Loucy (cell line): ENCODE measurements around the gene RBBP5.

Source experiments
- H2AFZ ChIP-seq: fragments of 200-600 bp; sonication (generic); 2 replicates; pipeline ENCODE4 v1.6.0; 2016; ENCODE audit warnings: antibody characterized with exemption, mild to moderate bottlenecking, low read length, moderate library complexity
- H3F3A ChIP-seq: fragments of 200-600 bp; 2 replicates; pipeline ENCODE4 v1.6.0; 2016; ENCODE audit warnings: antibody characterized with exemption, low read depth, mild to moderate bottlenecking
- H3K27me3 ChIP-seq: fragments of 200-600 bp; sonication (generic); 2 replicates; pipeline ENCODE4 v1.6.1; 2014; ENCODE audit warnings: low read length, mild to moderate bottlenecking; ENCODE audit not compliant: insufficient read depth, poor library complexity, severe bottlenecking
- H3K36me3 ChIP-seq: fragments of 200-600 bp; sonication (generic); 2 replicates; pipeline ENCODE4 v1.6.1; 2016; ENCODE audit warnings: low read length; ENCODE audit not compliant: insufficient read depth
- H3K4me1 ChIP-seq: fragments of 200-600 bp; sonication (generic); 2 replicates; pipeline ENCODE4 v1.5.1; 2014; ENCODE audit warnings: low read length, mild to moderate bottlenecking; ENCODE audit not compliant: insufficient read depth, poor library complexity, severe bottlenecking
- H3K4me2 ChIP-seq: fragments of 200-600 bp; sonication (generic); 2 replicates; pipeline ENCODE4 v1.6.0; 2014; ENCODE audit warnings: antibody characterized with exemption, low read length, low read depth, mild to moderate bottlenecking; ENCODE audit not compliant: poor library complexity, severe bottlenecking
- H3K4me3 ChIP-seq: fragments of 200-600 bp; sonication (generic); 2 replicates; pipeline ENCODE4 v1.5.1; 2014; ENCODE audit warnings: low read length, mild to moderate bottlenecking, mixed read lengths; ENCODE audit not compliant: poor library complexity, severe bottlenecking
- H3K79me2 ChIP-seq: fragments of 200-600 bp; sonication (generic); 2 replicates; pipeline ENCODE4 v1.6.1; 2014; ENCODE audit warnings: low read length; ENCODE audit not compliant: insufficient read depth
- H3K9ac ChIP-seq: fragments of 200-600 bp; sonication (generic); 2 replicates; pipeline ENCODE4 v1.6.0; 2014; ENCODE audit warnings: mild to moderate bottlenecking, low read depth, low read length, moderate library complexity; ENCODE audit not compliant: poor library complexity, severe bottlenecking
- H3K9me2 ChIP-seq: fragments of 200-600 bp; sonication (generic); replicated peaks from 2 replicates; pipeline ENCODE4 v1.6.1; 2016; ENCODE audit warnings: low read depth, low read length, mixed read lengths
- H3K9me3 ChIP-seq: fragments of 200-600 bp; sonication (generic); 2 replicates; pipeline ENCODE4 v1.6.1; 2014; ENCODE audit warnings: mild to moderate bottlenecking, antibody characterized with exemption, low read length, low read depth; ENCODE audit not compliant: insufficient read depth
- H4K20me1 ChIP-seq: fragments of 200-600 bp; sonication (generic); 2 replicates; pipeline ENCODE4 v1.6.0; 2014; ENCODE audit warnings: antibody characterized with exemption, low read length, mild to moderate bottlenecking; ENCODE audit not compliant: insufficient read depth, poor library complexity, severe bottlenecking
- EZH2phosphoT487 ChIP-seq: fragments of 200-600 bp; IDR thresholded peaks from 2 replicates; pipeline ENCODE4 v1.6.1; 2018; ENCODE audit warnings: antibody characterized with exemption, mild to moderate bottlenecking, moderate library complexity, borderline replicate concordance
- TF ChIP-seq, protein P1 (sequence below): fragments of 200-600 bp; sonication (generic); conservative IDR thresholded peaks from 2 replicates; pipeline ENCODE4 v1.5.1; 2014; ENCODE audit warnings: mild to moderate bottlenecking, antibody characterized with exemption, low read length

Gene RBBP5

GRCh38 chr1:205046870-205047269 lies 74.9 kb downstream of the RBBP5 start:
- no peak for TF ChIP-seq EZH2phosphoT487
- TF ChIP-seq, protein P1, sequence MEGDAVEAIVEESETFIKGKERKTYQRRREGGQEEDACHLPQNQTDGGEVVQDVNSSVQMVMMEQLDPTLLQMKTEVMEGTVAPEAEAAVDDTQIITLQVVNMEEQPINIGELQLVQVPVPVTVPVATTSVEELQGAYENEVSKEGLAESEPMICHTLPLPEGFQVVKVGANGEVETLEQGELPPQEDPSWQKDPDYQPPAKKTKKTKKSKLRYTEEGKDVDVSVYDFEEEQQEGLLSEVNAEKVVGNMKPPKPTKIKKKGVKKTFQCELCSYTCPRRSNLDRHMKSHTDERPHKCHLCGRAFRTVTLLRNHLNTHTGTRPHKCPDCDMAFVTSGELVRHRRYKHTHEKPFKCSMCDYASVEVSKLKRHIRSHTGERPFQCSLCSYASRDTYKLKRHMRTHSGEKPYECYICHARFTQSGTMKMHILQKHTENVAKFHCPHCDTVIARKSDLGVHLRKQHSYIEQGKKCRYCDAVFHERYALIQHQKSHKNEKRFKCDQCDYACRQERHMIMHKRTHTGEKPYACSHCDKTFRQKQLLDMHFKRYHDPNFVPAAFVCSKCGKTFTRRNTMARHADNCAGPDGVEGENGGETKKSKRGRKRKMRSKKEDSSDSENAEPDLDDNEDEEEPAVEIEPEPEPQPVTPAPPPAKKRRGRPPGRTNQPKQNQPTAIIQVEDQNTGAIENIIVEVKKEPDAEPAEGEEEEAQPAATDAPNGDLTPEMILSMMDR = no peak
- H3K9ac ChIP-seq = no peak overlapping the region
- no peaks in the 10 kb centered on the region for H3K9me2 ChIP-seq
- H3K79me2 ChIP-seq = no peaks in the 10 kb centered on the region
- H3K36me3 ChIP-seq = no peaks in the 10 kb centered on the region
- no peaks in the 10 kb centered on the region for H3K4me1 ChIP-seq
- no peaks in the 10 kb centered on the region for H3K9me3 ChIP-seq
- no peaks in the 10 kb centered on the region for H3K27me3 ChIP-seq
- H3F3A ChIP-seq = no peaks in the 10 kb centered on the region
- no peak overlapping the region for H3K4me3 ChIP-seq
- H3K4me2 ChIP-seq = no peak overlapping the region
- H2AFZ ChIP-seq = no peak overlapping the region
- H4K20me1 ChIP-seq = no peaks in the 10 kb centered on the region

DNA sequence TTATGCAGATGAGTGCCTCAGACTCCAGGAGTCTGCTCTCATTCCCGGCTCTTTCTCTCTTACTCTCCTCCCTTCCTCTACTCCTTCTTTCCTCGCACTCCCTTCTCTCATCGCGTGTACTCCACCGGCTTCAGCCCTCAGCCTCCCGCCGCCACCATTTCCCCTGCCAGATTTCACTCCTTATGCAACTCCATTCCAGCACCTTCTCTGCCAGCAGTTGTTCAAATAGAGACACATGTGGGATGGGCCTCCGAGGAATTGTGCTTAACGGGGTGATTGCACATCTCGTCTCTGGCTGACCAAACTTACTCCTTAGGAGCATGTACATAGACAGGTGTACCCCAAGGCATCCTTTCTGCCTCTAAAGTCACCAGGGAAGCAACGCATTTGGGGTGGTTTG lies 76.6 kb downstream of the RBBP5 start:
- Histone ChIP-seq H3K4me2 (no peak overlapping the region), H3K4me3 (no peak overlapping the region), H2AFZ (no peak overlapping the region), H3F3A (no peaks in the 10 kb centered on the region), H3K4me1 (no peaks in the 10 kb centered on the region), H4K20me1 (no peaks in the 10 kb centered on the region), H3K9ac (no peak overlapping the region), H3K27me3 (no peaks in the 10 kb centered on the region), H3K9me2 (no peaks in the 10 kb centered on the region), H3K9me3 (no peaks in the 10 kb centered on the region), H3K79me2 (no peaks in the 10 kb centered on the region), H3K36me3 (no peaks in the 10 kb centered on the region)
- TF ChIP-seq, protein P1 = no peak
- no peak for TF ChIP-seq EZH2phosphoT487

GRCh38 chr1:205044741-205045140 lies 77.0 kb downstream of the RBBP5 start:
- H3K27me3 ChIP-seq = no peaks in the 10 kb centered on the region
- TF ChIP-seq, protein P1 = no peak
- TF ChIP-seq EZH2phosphoT487 = no peak

More at GRCh38 chr1:205044741-205045140, 77.0 kb downstream of the RBBP5 start:
- Histone ChIP-seq H3K9me2 (no peaks in the 10 kb centered on the region), H3K79me2 (no peaks in the 10 kb centered on the region), H3K9me3 (no peaks in the 10 kb centered on the region), H3K4me3 (no peak overlapping the region), H3K4me1 (no peaks in the 10 kb centered on the region), H3K4me2 (no peak overlapping the region), H2AFZ (no peak overlapping the region), H4K20me1 (no peaks in the 10 kb centered on the region), H3K36me3 (no peaks in the 10 kb centered on the region), H3K9ac (no peak overlapping the region), H3F3A (no peaks in the 10 kb centered on the region)
